Measurements from ENCODE around the gene CDON.

DNA sequence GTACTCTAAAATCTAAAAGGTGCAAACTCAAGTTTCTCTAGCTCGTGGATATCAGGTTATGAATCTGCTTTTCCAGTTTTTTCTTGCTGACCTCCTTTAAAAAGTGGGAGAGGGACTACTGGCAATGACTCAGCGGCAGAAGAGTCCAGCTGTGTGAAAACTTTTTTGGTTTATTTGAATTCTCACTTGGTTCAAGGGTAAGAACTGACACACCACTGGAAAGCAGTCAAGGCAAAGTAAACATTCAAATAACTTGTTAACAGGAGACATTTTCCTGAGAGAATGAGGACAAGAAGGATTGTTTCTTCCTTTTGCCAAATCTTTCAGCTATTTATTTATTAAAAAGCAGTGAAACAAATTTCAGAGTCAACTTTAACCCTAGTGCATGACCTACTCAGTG lies 36.1 kb downstream of the CDON start:
- TF ChIP-seq ZNF671 (CRISPR knock-in tag; IDR thresholded peaks at IDR 0.05) (no peak), NR1H2 (CRISPR knock-in tag; IDR thresholded peaks at IDR 0.05) (no peak), ATF1 (CRISPR knock-in tag; IDR thresholded peaks at IDR 0.05) (no peak), RELA (CRISPR knock-in tag; IDR thresholded peaks at IDR 0.05; ENCODE audit: borderline replicate concordance) (no peak), E2F1 (CRISPR knock-in tag; IDR thresholded peaks at IDR 0.05) (no peak), CREB1 (CRISPR knock-in tag; IDR thresholded peaks at IDR 0.05) (no peak), SMAD4 (CRISPR knock-in tag; IDR thresholded peaks at IDR 0.05) (no peak)
- TF ChIP-seq, protein P1, sequence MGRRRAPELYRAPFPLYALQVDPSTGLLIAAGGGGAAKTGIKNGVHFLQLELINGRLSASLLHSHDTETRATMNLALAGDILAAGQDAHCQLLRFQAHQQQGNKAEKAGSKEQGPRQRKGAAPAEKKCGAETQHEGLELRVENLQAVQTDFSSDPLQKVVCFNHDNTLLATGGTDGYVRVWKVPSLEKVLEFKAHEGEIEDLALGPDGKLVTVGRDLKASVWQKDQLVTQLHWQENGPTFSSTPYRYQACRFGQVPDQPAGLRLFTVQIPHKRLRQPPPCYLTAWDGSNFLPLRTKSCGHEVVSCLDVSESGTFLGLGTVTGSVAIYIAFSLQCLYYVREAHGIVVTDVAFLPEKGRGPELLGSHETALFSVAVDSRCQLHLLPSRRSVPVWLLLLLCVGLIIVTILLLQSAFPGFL (CRISPR knock-in tag; IDR thresholded peaks at IDR 0.05; ENCODE audit: borderline replicate concordance): no peak
- TF ChIP-seq, protein P2, sequence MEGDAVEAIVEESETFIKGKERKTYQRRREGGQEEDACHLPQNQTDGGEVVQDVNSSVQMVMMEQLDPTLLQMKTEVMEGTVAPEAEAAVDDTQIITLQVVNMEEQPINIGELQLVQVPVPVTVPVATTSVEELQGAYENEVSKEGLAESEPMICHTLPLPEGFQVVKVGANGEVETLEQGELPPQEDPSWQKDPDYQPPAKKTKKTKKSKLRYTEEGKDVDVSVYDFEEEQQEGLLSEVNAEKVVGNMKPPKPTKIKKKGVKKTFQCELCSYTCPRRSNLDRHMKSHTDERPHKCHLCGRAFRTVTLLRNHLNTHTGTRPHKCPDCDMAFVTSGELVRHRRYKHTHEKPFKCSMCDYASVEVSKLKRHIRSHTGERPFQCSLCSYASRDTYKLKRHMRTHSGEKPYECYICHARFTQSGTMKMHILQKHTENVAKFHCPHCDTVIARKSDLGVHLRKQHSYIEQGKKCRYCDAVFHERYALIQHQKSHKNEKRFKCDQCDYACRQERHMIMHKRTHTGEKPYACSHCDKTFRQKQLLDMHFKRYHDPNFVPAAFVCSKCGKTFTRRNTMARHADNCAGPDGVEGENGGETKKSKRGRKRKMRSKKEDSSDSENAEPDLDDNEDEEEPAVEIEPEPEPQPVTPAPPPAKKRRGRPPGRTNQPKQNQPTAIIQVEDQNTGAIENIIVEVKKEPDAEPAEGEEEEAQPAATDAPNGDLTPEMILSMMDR (IDR thresholded peaks at IDR 0.05): no peak
